HUDEP-2 (cell line): ENCODE data around the gene THRAP3.

Source experiments
- DNase-seq, 76 experiments: peaks; one replicate each; lab custom pipeline; 2025; ENCODE audit not compliant: unreplicated experiment in 76 of 76; lab: John Stamatoyannopoulos, UW

THRAP3 gene

GRCh38 chr1:36322041-36322785, 98.0 kb downstream of the THRAP3 start:
- DNase-seq = no peak

GRCh38 chr1:36322786-36323635, 98.8 kb downstream of the THRAP3 start:
- DNase-seq = no peak

DNA sequence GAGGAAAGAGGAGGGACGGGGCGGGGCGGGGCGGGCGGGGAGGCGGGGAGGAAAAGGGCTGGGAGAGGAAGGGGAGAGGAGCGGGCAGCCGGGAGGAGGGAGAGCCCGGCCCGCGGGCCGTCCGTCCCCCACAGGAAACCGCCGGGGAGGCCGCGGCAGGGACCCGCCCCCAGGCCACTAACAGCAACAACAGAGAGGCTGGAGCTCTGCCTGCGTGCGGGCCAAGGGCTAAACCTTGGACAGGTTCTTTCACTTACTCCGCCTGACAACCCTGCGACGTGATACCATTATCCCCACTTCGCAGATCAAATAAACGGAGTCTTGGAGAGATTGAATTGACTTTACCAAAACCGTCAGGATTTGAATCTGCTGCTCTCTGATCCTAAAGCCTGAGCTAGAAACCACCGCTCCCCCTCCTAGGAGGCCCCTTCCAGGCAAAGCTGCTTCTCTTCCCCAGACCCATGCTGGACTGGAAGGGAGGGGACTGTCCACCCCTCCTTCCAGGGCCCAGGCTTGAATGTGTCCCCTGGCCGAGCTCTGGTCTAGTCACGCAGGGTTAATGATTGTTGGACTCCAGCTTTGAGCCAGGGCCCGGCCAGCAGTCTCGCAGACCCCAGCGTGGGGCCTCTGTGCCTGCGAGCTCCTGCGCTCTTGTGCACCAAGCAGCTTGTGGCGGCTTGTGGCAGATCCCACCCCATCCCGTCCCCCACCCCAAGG, 99.6 kb downstream of the THRAP3 start, which contains the start of gene EVA1B:
Gene EVA1B, minus strand, starts transcription at position 10 of the 717 bp plus-strand sequence. CDS start 608 bp downstream, outside the sequence.
- peak in 1 of 76 experiments; percentile 9 for DNase-seq

GRCh38 chr1:36324353-36324703, 100.1 kb downstream of the THRAP3 start:
- no peak for DNase-seq

DNA sequence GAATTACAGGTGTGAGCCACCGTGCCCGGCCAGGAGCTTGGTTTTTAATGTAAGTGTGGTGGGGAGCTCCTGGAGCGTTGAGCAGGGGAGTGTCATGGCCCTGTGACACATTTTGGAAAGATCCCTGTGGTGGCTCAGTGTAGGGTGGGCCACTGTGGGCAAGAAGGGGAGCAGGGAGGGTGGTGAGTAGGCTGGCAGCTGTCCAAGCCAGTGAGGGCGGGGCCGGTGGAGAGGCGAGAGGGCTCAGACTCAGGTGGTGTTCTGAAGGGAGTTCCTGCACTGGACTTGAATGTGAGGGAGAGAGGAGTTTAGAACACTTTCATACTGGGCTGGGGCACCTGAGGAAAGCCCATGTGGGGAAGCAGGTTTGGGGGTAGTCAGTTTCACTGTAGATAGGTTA, 102.3 kb downstream of the THRAP3 start:
- DNase-seq = peak in 10 of 76 experiments; percentile 3 to 29 (median 12)

DNA sequence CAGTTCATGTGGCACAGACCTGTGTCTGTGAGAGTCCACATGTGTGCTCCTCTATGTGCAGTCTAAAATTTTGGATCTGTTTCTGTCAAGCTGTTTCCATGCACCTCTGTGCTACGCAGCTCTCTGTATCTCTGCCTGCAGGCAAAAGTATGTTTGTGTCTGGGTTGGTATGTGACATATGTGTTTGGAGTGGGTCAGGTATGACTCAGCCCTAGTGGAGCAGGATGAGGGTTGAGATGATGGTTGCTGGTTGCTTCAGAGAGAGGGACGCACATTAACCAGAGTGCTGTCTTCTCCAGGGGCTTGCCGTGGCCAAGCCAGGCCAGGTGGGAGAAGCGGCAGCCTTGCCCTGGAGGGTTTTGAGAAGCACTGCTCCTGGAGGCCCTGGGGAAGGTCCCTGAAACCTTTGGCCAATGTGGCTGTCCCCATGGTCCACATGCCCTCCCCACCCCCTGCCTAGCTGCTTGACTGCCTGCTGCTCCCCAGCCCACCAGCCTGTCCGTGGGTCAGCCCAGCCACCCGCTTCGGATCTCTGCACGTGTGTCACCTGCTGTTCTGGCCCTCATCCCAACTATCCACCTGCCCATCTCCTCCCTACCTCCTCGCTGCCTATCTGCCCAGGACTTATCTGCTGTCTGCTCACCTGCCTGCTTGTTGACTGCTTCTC, 103.3 kb downstream of the THRAP3 start:
- no peak for DNase-seq

- DNase-seq = no peak
Observed at GRCh38 chr1:36328088-36328480, 103.8 kb downstream of the THRAP3 start.

GRCh38 chr1:36328713-36329112, 104.5 kb downstream of the THRAP3 start:
- peak in 20 of 76 experiments; percentile 5 to 31 (median 14) for DNase-seq

- no peak for DNase-seq
Observed at GRCh38 chr1:36329817-36330216, 105.6 kb downstream of the THRAP3 start.

GRCh38 chr1:36330940-36331339, 106.7 kb downstream of the THRAP3 start:
- no peak for DNase-seq

DNA sequence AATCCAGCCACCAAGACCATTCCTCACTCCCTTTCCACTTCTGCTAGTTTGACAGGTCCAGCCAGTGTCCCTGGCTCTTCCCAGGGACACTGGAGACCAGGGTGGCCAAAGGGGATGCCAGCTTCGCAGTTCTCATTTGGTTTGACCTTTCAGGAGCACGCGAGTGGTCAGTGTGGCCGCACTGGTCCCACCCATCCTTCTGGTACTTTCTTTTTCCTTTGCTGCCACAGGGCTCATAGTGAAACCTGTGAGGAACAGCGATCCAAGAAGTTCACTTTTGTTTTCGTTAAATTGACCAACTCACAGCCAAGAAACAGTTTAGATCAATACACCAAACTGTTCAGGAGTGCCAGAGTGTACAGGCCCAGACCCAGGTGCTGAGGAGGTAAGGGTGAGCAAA, 113.6 kb downstream of the THRAP3 start:
- DNase-seq = no peak

GRCh38 chr1:36339215-36339614, 115.0 kb downstream of the THRAP3 start:
- no peak for DNase-seq

DNA sequence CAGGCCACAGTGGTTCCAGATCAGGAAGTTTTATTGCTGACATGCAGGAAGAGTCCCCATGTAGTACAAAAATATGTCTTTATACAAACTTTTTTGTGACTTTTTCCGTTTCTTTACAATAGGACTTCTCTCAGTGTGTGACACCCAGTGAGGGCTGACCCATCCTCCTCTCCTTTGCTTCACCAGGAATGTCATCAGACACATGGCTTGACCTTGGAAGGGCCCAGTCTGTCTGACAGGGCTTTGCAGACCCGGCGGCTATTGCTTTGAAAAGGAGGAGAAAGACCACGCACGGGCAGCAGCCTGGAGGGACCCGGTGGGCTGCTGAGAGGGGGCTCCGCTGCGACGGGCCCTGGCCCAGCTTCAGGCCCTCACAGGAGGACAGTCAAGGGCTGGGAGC, 115.4 kb downstream of the THRAP3 start:
- DNase-seq = no peak

GRCh38 chr1:36341626-36342320, 117.5 kb downstream of the THRAP3 start:
- no peak for DNase-seq

DNA sequence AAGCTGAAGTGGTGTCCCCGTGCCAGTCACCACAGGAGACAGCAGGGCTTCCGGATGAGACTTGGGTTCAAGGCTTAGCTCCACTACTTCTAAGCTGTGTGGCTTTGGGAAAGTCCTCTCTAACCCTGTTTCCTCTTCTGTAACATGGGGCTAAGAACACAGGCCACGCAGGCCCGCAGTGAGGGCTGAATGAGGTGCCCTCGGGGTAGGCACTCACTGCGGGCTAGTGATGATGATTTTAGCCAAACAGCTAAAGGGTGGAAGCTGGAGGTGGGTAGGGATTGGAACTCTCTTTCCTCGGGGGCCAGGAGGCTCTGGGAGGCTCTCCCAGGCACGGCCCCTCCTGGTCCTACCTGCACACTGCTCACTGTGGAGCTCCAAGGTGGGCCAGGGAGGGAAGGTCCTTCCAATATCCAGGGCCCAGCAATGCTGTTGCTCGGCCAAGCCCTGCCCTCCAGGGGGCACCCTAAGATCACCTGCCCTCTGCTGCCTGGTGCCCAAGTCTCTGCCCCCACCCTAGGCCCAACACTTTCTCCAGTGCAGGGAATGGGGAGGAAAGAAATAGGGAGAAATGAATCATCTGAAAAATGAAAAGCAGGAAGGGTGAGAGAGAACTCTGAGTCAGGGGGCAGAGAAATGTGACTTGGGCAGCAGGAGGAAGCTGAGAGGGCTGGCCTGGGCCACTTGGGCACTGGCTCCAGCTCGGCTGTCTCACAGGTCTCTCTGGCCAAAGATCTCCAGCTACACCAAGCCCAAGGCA, 118.4 kb downstream of the THRAP3 start:
- DNase-seq = peak in 47 of 76 experiments; percentile 9 to 60 (median 37)

GRCh38 chr1:36343651-36344394, 119.6 kb downstream of the THRAP3 start:
- DNase-seq = no peak

DNA sequence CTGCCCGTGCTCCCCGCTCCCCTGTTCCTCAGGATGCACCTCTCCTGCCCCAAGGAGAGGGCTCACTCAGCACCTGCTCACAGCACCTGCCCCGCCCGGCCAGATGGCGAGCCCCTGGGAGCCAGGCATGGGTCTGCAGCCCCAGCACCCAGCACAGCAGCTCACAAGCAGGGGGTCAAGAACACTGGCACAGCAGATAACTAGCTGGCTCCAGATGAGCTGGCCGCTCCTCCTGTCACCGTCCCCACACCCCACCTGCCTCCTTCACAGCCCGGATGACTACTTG, 120.1 kb downstream of the THRAP3 start:
- no peak for DNase-seq

- no peak for DNase-seq
Observed at GRCh38 chr1:36345353-36345752, 121.1 kb downstream of the THRAP3 start.
